AG04449 (cell line): Measurements from ENCODE around the gene NME7.

Experiments used
- CTCF ChIA-PET: fragments of 350-600 bp; formaldehyde crosslinking; extraction: SDS; loops from one replicate; lab custom pipeline; 2021; ENCODE audit warnings: antibody characterized with exemption; lab: Yijun Ruan, JAX
- POLR2A ChIA-PET: fragments of 400-600, 350-600 bp; formaldehyde crosslinking; extraction: SDS; loops from one replicate; lab custom pipeline; 2020; ENCODE audit warnings: antibody characterized with exemption, inconsistent platforms; lab: Yijun Ruan, JAX
- DNase-seq: peaks from one replicate; pipeline ENCODE4 v3.0.0-alpha.2; 2010; ENCODE audit warnings: low read depth, low spot score
- H3K4me3 ChIP-seq: 2 replicates; pipeline ENCODE4 v1.5.1; 2011; ENCODE audit warnings: low read depth, mild to moderate bottlenecking, control low read depth, low read length
- CTCF ChIP-seq: IDR thresholded peaks from one replicate; pipeline ENCODE4 v1.5.1; 2011; ENCODE audit warnings: mild to moderate bottlenecking, moderate library complexity, low read length, control low read depth, inconsistent platforms; ENCODE audit not compliant: insufficient read depth; ENCODE audit errors: missing control alignments

Gene NME7

GRCh38 chr1:169364948-169365347 lies 2.6 kb downstream of the NME7 start:
- TF ChIP-seq CTCF = no peak
- no peak overlapping the region for H3K4me3 ChIP-seq
- no peak for DNase-seq
- POLR2A ChIA-PET = no interaction called here
- CTCF ChIA-PET = no interaction called here

DNA sequence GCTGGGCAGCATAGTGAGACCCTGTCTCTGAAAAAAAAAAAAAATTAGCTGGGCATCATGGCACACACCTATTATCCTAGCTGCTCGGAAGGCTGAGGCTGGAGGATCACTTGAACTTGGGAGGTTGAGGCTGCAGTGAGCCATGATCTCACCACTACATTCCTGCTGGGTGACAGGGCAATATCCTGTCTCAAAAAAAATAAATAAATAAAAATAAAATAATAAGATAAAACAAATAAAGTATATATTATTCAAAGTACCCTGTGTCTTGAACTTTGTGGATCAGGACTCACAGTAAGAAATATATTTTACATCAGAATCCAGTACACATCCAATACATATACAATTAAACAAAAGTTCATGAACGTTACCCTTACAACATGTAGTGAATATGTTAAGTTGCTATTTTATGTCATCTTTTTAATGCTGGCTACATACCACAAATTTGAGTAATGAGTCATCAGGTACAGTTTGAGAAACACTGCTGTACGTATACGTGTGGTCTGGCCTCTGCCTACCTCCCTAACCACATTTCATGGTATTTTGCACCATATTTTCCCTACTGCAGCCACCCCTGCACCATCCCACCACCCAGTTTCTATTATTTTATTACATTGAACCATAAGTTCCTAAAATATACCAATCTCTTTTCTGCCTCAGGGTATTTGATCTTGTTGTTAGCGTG lies 4.4 kb downstream of the NME7 start:
- peak; percentile 72 for DNase-seq
- CTCF ChIA-PET = interaction anchor here (1.4 to 4.3 kb wide), 3 partner anchors 14 to 1020 kb away, joined by 3 to 33 read pairs (median 5); no protein-coding TSS in a partner anchor

DNA sequence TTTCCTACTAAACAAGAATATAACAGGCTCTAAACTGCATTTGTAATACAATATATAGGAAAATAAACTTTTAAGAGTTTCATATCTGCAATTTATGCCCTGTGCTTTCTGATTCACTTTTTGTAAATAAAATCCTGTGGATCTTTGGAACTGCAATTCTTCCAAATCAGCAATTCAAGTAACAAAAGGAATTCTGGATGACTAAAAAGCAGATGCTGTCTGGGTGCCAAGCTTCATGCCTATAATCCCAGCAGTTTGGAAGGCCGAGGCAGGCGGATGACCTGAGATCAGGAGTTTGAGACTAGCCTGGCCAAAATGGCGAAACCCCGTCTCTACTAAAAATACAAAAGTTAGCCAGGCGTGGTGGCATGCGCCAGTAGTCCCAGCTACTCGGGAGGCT lies 6.3 kb downstream of the NME7 start:
- H3K4me3 ChIP-seq = no peak overlapping the region
- ChIA-PET POLR2A (no interaction called here), CTCF (interaction anchor here (1.6 to 4.3 kb wide), 2 partner anchors 13 to 758 kb away, joined by 4 to 33 read pairs; no protein-coding TSS in a partner anchor)
- TF ChIP-seq CTCF = no peak
- no peak for DNase-seq

More for the DNA sequence above, 4.4 kb downstream of the NME7 start:
- POLR2A ChIA-PET = interaction anchor here (0.6 to 0.7 kb wide), 2 partner anchors 117 to 262 kb away, joined by 3 to 6 read pairs; no protein-coding TSS in a partner anchor
- no peak for TF ChIP-seq CTCF
- no peak overlapping the region for H3K4me3 ChIP-seq

DNA sequence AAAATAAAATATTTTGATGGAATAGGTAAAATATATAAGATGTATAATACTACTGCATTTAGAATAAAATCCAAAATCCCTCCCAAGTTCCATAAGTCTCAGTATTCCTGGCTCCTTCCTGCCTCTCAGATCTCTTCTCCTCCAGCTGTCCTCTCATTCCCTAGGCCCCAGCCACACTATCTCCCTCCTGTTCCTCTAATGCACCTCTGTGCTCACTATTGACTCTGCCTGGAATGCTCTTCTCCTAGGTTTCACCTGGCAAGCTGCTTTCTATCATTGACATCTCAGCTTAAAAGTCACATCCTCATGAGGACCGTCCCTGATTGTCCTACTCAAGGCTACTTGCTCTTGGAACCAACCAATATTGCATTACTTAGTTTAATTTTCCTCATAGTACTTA lies 7.2 kb downstream of the NME7 start:
- ChIA-PET CTCF (interaction anchor here (1.4 to 4.3 kb wide), 2 partner anchors 12 to 757 kb away, joined by 4 to 33 read pairs; no protein-coding TSS in a partner anchor), POLR2A (no interaction called here)
- H3K4me3 ChIP-seq = no peak overlapping the region
- DNase-seq = no peak
- no peak for TF ChIP-seq CTCF

GRCh38 chr1:169348383-169349036 lies 19.1 kb downstream of the NME7 start:
- no peak for DNase-seq
- CTCF ChIA-PET = interaction anchor here (0.7 to 11.2 kb wide), 43 partner anchors 9 to 1006 kb away, joined by 3 to 122 read pairs (median 4); no protein-coding TSS in a partner anchor
- POLR2A ChIA-PET = no interaction called here
- TF ChIP-seq CTCF = peak; percentile 53
- no peak overlapping the region for H3K4me3 ChIP-seq
